ENCODE results near the gene ZNF326.

ZNF326 gene

DNA sequence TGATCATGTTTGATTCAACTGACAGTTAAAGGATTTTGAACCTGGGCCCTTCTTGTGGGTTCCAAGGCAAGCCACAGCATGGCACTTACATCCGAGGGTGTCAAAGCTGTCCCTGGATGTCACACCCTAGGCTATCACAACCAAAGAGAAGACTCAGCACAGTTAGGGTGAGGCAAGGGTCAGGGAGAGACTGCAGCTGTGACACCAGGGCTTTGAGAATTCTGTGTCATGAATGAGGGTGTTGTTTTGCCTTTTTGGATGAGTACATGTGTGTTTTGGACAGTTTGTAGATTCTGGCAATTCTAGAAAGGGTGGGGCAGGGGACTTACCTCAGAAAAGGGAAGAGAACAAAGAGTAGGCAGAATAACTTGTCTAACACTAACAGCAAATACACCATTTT, 37.8 kb upstream of the ZNF326 start:
- Histone ChIP-seq H2AFZ (no peak overlapping the region), H3K27ac (no peak overlapping the region), H3K27me3 (ENCODE audit: control insufficient read depth, insufficient read depth, low read length) (no peaks in the 10 kb centered on the region), H3K4me3 (ENCODE audit: low read depth, low read length) (no peak overlapping the region), H3K4me2 (ENCODE audit: low read length) (no peak overlapping the region), H3K79me2 (no peaks in the 10 kb centered on the region), H3K36me3 (ENCODE audit: control insufficient read depth, insufficient read depth, low read length) (no peaks in the 10 kb centered on the region), H3K9me3 (ENCODE audit: control insufficient read depth, low read length) (no peaks in the 10 kb centered on the region), H3K4me1 (no peaks in the 10 kb centered on the region), H3K9ac (no peak overlapping the region)
- TF ChIP-seq, protein P1, sequence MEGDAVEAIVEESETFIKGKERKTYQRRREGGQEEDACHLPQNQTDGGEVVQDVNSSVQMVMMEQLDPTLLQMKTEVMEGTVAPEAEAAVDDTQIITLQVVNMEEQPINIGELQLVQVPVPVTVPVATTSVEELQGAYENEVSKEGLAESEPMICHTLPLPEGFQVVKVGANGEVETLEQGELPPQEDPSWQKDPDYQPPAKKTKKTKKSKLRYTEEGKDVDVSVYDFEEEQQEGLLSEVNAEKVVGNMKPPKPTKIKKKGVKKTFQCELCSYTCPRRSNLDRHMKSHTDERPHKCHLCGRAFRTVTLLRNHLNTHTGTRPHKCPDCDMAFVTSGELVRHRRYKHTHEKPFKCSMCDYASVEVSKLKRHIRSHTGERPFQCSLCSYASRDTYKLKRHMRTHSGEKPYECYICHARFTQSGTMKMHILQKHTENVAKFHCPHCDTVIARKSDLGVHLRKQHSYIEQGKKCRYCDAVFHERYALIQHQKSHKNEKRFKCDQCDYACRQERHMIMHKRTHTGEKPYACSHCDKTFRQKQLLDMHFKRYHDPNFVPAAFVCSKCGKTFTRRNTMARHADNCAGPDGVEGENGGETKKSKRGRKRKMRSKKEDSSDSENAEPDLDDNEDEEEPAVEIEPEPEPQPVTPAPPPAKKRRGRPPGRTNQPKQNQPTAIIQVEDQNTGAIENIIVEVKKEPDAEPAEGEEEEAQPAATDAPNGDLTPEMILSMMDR (IDR thresholded peaks at IDR 0.05), result no peak

DNA sequence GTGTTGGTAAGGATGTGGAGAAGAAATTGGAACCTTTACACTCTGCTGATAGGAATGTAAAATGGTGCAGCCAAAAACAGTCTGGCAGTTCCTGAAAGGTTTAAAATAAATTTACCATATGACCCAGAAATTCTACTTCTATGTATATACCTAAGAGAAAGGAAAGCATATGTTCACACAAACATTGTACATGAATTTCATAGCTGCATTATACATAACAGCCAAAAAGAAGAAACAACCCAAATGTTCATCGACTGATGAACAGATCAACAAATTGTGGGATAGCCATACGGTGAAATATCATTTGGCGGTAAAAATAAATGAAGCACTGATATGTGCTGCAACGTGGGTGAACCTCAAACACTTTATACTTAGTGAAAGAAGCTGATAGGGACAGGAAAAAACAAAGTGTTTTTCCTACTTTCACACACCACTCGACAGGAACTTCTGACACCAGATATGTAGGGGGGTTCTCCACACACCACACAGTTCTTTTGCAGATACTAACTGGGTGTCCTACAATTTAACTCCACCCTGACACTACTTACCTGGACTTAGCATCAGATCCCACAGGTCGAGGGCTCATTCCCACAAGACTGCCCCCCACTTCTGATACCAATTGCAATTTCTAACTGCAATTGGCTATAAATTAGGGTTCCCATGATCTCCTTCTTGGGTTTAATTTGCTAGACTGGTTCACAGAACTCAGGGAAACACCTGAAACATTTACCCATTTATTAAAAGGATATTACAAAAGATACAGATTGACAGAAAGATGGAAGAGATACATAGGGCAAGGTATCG, 35.9 kb upstream of the ZNF326 start:
- H3K36me3 ChIP-seq (ENCODE audit: control insufficient read depth, insufficient read depth, low read length), result no peaks in the 10 kb centered on the region
- no peak overlapping the region for H3K27ac ChIP-seq
- H3K4me2 ChIP-seq (ENCODE audit: low read length), result no peak overlapping the region
- no peaks in the 10 kb centered on the region for H3K4me1 ChIP-seq
- TF ChIP-seq, protein P1 (IDR thresholded peaks at IDR 0.05), result no peak
- H3K79me2 ChIP-seq, result no peaks in the 10 kb centered on the region
- H3K27me3 ChIP-seq (ENCODE audit: control insufficient read depth, insufficient read depth, low read length), result no peaks in the 10 kb centered on the region
- H2AFZ ChIP-seq, result no peak overlapping the region
- H3K4me3 ChIP-seq (ENCODE audit: low read depth, low read length), result no peak overlapping the region
- no peaks in the 10 kb centered on the region for H3K9me3 ChIP-seq (ENCODE audit: control insufficient read depth, low read length)
- no peak overlapping the region for H3K9ac ChIP-seq

DNA sequence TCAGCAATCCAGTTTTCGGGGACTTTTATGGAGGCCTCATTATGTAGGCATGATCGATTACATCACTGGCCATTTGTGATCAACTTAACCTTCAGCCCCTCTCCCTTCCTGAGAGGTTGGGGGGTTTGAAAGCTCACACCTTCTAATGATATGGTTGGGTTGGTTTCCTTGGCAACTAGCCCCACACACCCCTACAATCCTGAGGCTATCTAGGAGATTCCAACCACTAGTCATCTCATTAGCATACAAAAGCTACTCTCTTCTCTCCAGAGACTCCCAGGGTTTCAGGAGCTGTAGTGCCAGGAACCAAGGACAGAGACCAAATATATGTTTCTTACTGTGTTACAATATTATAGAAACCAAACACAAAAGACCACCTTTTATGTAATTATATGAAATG, 35.2 kb upstream of the ZNF326 start:
- Histone ChIP-seq H3K4me2 (ENCODE audit: low read length) (no peak overlapping the region), H3K27me3 (ENCODE audit: control insufficient read depth, insufficient read depth, low read length) (no peaks in the 10 kb centered on the region), H3K9ac (no peak overlapping the region), H3K4me3 (ENCODE audit: low read depth, low read length) (no peak overlapping the region), H3K36me3 (ENCODE audit: control insufficient read depth, insufficient read depth, low read length) (no peaks in the 10 kb centered on the region), H3K79me2 (no peaks in the 10 kb centered on the region), H3K9me3 (ENCODE audit: control insufficient read depth, low read length) (no peaks in the 10 kb centered on the region), H2AFZ (no peak overlapping the region), H3K27ac (no peak overlapping the region), H3K4me1 (no peaks in the 10 kb centered on the region)
- TF ChIP-seq, protein P1 (IDR thresholded peaks at IDR 0.05), result no peak

DNA sequence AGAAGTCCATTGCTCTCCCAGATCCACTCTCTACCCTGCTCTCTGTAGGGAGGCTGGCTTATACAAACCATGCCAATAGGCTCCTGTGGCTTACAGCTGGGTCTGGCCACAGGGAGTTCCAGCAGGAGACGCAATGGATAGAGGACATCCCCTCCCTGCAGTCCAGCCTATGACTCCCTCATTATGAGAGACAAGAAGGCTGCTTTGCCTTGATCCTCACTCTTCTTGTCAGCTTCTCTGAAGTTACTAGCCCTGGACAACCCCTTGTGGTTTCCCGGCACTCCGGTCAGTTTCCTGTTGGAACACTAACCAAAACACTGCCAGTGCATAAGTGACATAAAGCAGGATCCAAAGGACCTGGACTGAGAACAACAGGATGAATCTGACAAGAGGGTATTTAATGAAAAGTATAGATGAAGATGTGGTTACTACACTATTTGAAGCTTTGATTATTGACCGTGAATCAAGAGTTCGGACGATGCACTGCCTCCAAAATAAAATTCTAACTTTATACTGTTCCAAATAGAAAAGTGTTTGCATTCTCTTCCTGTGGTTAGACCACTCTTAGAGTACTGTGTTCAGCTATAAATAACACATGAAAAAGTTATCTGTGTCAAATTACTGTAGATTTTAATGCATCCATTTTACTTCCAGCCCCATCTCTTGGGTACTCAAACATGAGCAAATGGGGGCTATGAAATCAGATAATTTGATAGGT, 32.7 kb upstream of the ZNF326 start:
- Histone ChIP-seq H3K27me3 (ENCODE audit: control insufficient read depth, insufficient read depth, low read length) (no peaks in the 10 kb centered on the region), H3K27ac (no peak overlapping the region), H3K4me3 (ENCODE audit: low read depth, low read length) (no peak overlapping the region), H3K4me1 (no peaks in the 10 kb centered on the region), H2AFZ (no peak overlapping the region), H3K36me3 (ENCODE audit: control insufficient read depth, insufficient read depth, low read length) (no peaks in the 10 kb centered on the region), H3K4me2 (ENCODE audit: low read length) (no peak overlapping the region), H3K79me2 (no peaks in the 10 kb centered on the region), H3K9ac (no peak overlapping the region), H3K9me3 (ENCODE audit: control insufficient read depth, low read length) (no peaks in the 10 kb centered on the region)
- TF ChIP-seq, protein P1 (IDR thresholded peaks at IDR 0.05), result no peak
